HG03103 (cell line): Measurements from ENCODE around the gene MRPS16.

Source experiments
- ATAC-seq: cut with Tn5 transposase; IDR thresholded peaks from one replicate; pipeline ENCODE4 v1.9.1; 2021; ENCODE audit warnings: low read depth; ENCODE audit not compliant: unreplicated experiment

MRPS16 gene

GRCh38 chr10:73244866-73245477 lies 7.5 kb downstream of the MRPS16 start:
- ATAC-seq = no peak

DNA sequence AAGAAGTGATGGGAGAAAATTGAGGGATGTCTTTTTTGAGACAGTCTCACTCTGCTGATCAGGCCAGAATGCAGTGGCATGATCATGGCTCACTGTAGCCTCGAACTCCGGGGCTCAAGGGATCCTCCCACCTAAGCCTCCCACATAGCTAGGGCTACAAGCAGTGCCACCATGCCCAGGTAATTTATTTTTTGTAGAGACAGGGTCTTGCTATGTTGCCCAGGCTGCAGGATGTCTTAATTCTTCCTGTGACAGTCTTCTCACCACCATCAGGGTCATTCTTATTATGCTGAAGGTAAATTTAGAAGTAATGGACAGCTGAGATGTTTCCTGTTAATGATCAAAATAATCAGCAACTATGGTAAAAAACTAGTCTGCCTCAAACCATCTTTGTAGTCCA lies 12.5 kb downstream of the MRPS16 start:
- no peak for ATAC-seq

GRCh38 chr10:73238990-73239566 lies 13.4 kb downstream of the MRPS16 start:
- no peak for ATAC-seq

DNA sequence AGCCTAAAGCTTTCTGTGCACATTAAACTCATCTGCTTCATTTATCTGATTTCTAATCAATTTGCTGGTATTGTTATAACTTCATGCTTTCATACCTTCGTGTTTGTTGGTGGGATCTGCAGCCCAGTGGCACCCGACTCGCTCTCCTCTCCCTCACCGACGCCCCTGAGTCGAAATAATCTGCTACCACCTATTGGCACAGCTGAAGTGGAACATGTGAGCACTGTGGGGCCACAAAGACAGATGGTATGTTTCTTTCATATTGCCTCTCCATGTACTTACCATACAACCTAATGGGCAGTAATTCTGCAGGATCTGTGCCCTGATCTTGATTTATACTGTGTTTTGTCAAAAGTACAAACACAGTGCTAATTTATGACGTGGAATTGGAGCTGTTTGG lies 17.7 kb downstream of the MRPS16 start:
- ATAC-seq = no peak

GRCh38 chr10:73233883-73234282 lies 18.6 kb downstream of the MRPS16 start:
- no peak for ATAC-seq

- ATAC-seq = no peak
Measured at GRCh38 chr10:73232887-73233286, 19.6 kb downstream of the MRPS16 start.

- ATAC-seq = no peak
Measured at GRCh38 chr10:73229567-73229966, 22.9 kb downstream of the MRPS16 start.

DNA sequence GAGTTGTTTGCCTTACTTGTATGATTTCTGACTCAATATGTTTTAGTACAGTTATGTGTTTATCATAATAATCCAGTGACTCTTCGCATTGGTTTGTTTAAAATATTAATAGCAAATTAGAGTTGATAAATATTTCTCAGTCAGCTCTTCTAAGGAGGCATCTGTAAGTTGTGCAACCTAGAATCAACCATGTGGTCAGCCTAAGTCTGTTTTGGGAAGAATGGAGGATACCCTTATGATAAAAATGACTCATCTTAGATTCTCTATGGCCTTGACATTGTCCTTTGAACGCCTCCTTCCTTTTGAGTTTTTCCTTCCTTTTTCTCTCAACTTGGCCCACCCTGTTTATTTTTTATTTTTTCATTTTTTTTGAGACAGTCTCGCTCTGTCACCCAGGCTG lies 24.2 kb downstream of the MRPS16 start:
- no peak for ATAC-seq

DNA sequence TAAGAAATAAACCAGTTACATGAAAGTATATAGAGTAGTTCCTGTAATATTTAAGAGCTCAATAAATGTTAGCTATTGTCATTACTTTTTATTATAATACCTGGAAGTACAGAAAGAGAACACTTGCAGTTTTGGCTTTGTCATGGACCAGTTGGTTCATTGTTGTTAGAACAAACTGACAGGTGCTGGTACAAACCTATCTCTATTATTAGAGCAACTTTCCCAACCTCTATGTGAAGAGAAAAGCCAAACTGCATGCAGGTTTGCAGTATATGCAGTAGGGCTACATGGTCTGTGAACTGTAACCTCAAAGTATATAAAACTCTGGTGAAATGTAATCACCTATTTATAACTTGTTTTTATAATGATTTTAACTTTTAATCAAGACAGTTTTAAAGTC lies 25.8 kb downstream of the MRPS16 start:
- ATAC-seq = no peak

- ATAC-seq = no peak
Measured at GRCh38 chr10:73225518-73225917, 26.9 kb downstream of the MRPS16 start.

GRCh38 chr10:73220989-73221388 lies 31.5 kb downstream of the MRPS16 start:
- ATAC-seq = no peak

DNA sequence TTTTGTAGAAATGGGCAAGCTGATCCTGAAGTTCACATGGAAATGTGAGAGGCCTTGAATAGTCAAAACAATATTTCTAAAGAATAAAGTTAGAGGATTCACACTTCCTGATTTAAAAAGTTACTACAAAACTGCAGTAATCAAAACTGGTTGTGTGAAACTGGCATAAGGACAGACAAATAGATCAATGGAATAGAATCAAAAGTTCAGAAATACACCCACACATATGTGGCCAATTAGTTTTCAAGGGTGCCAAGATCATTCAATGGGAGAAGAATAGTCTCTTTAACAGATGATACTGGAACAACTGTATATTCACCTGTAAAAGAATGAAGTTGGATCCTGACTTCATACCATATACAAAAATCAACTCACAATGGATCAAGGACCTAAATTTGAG lies 33.1 kb downstream of the MRPS16 start:
- no peak for ATAC-seq

DNA sequence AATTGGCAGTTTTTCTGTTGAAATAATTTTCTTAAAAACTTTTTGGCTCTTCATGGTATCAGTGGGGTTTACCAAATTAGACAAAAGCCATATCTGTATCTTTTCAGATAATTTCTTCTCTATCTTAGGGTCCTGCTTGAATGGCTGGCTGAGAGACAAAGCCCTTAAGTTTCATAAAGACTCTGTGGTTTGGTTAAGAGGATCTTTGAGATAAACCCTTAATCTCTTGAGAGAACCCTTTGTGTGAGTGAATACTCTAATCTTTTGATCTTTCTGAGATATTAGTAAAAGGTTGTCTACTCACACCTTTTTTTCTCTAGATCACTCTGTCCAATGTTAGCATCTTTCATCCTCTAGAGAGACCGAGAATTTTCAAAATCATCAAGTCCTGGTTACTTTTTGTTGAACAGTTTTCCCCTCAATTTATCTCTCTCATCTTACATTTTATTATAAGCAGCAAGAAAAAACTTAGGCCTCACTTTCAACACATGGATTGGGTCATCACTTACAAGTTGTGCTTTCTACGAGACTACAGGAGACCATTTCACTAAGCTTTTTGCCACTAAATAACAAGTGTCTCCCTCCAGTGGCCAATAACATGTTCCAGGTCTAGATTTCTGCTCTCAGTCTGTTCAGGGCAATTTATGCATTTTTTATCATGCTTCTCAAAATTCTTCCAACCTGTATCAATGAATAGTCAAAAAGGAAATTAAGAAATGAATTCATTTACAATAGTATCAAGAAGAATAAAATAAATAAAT lies 33.8 kb downstream of the MRPS16 start:
- ATAC-seq = no peak

- no peak for ATAC-seq
Measured at GRCh38 chr10:73217628-73218027, 34.8 kb downstream of the MRPS16 start.

DNA sequence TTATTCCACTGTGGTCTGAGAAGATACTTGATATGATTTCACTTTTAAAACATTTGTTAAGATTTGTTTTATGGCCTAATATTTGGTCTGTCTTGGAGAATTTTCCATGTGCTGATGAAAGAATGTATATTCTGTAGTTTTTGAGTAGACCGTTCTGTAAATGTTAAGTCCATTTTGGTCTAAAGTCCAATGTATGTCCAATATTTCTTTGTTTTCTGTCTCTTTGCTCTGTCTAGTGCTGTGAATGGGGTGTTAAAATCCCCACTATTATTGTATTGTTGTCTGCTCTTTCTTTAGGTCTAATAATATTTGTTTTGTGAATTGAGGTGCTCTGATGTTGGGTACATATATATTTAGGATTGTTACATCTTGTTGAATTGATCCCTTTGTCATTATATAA lies 36.7 kb downstream of the MRPS16 start:
- no peak for ATAC-seq

DNA sequence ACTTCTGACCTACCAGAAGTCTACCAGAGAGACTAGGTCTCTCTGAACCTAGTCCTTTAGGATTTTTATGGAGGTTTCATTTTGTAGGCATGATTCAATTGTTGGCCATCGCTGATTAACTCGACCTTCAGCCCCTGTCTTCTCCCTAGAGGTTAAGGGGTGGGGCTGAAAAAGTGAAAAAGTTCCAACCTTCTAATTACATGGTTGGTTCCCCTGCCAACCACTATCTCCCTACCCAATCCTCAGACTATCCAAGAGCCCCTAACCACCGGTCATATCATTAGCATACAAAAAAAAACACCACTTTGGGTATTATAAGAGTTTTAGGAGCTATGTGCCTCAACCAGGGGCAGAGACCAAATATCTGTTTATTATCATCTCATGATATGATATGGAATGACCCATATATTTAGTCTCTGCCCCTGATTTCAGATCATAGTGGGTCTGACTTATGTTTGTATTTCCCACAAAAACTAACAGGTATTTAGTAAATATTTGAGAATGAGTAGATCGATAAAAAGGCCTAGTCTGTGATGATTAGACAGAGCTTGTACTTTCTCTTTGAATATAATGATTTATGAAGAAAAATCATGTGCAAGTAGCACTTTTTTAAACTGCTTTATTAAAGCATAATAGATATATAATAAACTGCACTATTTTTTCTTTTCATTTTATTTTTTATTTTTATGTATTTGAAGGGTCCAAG lies 41.2 kb downstream of the MRPS16 start:
- ATAC-seq = no peak

DNA sequence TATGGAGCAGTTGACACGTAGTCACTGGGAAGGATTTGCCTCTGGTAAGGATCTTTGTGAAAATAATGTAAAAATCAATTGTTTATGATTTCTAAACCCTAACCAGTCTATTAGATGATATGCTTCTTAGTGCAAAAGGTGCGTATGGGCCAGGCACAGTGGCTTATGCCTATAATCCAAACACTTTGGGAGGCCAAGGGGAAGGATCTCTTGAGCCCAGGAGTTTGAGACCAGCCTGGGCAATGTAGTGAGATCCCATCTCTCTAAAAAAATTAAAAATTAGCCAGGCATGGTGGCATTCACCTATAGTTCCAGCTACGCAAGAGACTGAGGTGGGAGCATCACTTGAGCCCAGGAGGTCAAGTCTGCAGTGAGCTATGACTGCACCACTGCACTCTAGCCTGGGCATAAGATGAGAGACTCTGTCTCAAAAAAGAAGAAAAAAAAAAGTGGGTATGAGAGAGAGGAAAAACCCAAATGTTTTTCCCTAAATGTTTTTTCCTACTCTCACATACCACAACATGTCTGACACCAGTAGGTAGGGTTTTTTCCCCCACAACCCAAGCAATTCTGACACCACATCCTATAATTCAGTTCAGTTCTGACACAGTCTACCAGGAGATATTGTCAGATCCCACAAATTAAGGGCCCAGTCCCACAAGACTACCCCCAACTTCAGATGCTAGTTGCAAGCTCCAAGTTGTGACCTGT lies 41.9 kb downstream of the MRPS16 start:
- ATAC-seq = no peak

GRCh38 chr10:73209705-73210104 lies 42.7 kb downstream of the MRPS16 start:
- no peak for ATAC-seq

DNA sequence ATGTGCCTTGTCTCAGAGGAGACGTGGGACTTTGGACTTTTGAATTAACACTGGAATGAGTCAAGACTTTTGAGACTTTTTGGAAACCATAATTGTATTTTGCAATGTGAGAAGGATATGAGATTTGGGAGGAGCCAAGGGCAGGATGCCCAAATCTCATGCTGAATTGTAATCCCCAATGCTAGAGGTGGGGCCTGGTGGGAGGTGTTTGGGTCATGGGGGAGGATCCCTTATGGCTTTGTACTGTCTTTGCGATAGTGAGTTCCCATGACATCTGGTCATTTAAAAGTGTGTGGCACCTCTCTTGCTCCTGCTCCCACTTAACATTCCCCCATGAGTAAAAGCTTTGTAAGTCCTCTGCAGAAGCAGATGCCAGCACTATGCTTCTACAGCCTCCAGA lies 44.6 kb downstream of the MRPS16 start:
- no peak for ATAC-seq

DNA sequence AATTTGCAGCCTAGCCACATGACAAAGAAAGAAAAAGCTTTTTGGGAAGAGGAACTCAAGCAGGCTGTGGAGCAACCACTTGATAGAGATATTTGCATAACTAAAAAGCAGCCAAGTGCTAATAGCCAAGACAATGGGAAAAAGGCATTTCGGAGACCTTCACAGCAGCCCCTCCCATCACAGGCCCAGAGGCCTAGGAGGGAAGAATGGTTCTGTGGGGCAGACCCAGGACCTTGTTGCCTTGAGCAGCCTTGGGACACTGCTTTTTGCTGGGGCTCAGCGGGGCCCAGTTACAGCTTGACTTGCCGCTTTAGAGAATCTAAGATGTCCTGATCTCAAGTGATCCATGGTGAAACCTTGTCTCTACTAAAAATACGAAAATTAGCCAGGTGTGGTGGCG lies 46.1 kb downstream of the MRPS16 start:
- no peak for ATAC-seq

DNA sequence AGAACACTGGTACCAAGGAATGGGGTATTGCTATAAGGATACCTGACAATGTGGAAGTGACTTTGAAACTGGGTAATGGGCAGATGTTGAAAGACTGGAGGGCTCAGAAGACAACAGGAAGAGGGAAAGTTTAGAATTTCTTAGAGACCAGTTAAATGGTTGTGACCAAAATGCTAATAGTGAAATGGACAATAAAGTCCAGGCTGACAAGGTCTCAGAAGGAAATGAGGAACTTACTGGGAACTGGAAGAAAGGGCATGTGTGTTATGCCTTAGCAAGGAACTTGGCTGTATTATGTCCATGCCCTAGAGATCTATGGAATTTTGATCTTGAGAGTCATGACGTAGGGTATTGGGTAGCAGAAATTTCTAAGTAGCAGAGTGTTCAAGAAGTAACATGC lies 46.6 kb downstream of the MRPS16 start:
- no peak for ATAC-seq
